GM18511 (cell line): ENCODE results near the gene SEPTIN2.
A peak's percentile ranks its signal among the peaks of the same experiment; 100 is the strongest.
"Not testable (repeated sequence)": the region's sequence is repeated elsewhere in the genome, so short reads cannot be mapped to it uniquely, and the experiment has no call there.

Experiments used
- ATAC-seq: cut with Tn5 transposase; IDR thresholded peaks from one replicate; pipeline ENCODE4 v1.9.1; 2021; ENCODE audit warnings: mild to moderate bottlenecking, moderate library complexity; ENCODE audit not compliant: unreplicated experiment

Gene SEPTIN2

DNA sequence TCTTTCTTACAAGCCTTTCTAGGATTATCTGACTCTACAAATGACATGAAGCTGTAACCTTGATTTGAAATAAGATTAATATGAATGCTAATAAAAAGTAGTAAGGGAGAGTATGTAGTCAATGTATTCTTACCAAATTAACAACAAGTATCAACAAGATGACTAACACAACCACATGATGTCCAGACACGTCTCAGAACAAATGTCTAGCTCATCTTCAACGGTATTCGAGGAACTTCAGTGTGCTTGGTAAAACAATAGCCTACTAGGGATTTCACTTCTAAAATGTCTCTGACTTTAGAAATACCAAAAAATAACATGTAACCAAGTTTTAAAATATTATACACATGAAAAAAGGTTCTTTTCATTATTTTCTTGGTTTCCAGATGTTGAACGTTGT is 3.6 kb upstream of the SEPTIN2 start:
- no peak for ATAC-seq

DNA sequence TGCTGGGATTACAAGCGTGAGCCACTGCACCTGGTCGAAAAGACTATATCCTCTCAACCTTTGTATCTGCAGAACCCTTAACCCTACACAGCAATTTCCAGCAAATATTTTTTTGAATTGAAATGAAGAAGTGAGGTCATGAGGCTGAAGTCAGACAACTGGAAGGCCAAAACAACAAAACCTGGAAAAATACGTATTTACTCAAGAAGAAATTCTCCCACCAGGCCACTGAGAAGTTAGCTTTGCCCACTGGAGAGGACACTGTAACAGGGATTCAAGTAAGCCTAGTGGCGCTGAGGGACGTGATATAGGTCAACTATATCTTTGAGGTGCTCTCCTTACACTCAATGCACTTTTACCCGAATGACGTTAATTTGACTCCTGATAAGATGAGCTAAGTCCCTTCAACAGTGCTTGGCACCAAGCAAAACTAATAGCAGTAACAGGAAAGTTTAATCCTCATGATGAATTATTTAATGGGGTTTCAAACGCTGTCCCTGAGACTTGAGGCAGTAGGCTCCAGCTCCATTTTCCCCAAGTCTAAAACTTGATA is 2.1 kb upstream of the SEPTIN2 start:
- ATAC-seq: no peak

DNA sequence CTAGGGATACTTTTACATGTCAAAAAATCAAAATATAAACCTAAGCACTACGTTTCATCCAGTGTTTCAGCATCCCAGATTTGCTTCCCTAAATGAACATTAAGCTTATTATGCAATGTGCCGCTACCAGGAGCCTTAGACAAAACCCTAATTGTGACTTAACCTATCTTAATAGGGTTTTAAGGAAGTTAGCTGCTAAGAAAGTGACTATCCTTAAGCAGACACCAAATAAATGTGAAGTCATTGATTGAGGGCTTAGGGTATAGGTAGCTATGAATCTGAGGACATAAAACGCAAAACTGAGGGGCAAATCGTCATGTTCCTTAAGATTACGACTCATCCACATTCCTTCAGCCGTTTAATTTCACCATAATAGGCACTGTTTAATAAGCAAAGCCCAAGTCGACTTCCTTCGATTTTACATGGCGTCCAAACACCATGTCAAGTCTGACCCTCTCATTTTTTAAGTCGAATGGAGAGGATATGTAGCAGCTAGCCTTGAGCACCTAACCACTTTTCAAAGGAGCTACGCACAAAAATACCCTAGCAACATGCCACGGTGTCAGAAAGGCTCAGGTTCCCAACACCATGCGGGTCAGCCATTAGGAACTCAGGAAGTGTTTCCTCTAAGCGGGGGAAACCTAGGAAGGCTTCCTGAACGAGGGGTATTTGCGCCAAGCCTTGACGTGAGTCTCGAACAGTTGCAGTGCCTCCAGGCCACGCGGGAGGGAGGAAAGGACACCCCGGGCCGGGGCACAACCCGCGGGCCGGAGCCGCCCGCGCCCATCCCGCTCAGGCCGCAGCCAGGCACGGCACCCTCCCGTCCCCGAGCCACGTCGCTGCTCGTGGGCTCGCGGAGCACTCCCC is 1.3 kb upstream of the SEPTIN2 start:
- ATAC-seq: no peak

DNA sequence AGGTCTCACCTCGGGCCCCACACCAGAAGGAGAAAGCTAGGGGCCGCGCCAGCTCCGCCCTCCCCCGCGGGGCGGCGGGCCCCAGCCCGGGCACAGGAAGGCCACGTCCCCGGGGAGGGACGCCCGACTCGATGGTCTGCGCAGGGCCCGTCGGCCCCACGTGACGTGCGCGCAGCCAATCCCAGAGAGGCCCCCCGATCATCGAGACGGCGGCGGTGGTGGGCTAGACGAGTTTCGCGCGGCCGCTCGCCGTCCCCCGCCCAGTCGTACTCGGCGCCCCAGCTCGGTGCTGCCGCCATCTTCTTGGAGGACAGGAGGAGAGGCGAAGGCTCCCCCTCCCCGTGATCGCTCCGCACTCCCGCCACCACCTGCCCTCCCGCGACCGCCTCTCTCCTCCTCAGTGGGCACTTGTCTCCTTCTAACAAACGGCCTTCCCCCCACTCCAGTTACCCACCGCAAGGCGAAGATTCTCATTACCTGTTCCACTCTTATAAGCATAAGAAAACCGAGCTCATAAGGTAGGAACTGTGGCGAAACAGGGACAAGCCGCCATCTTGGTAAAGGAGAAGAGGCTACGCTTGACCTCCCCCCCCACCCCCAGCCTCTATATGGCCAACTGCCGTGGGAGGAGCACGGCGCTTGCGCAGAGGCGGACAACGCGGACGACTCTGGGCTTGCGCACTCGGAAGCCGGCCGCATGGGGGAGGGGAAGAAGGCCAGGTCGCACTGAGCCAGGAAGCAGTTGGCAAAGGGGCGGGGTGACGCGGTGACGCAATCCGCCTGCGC is 439 bp upstream of the SEPTIN2 start, which contains the start of gene HDLBP:
Gene HDLBP, minus strand, starts transcription at position 580 of the 786 bp plus-strand sequence. CDS start 48,803 bp downstream, outside the sequence.
- ATAC-seq: peak; percentile 73

DNA sequence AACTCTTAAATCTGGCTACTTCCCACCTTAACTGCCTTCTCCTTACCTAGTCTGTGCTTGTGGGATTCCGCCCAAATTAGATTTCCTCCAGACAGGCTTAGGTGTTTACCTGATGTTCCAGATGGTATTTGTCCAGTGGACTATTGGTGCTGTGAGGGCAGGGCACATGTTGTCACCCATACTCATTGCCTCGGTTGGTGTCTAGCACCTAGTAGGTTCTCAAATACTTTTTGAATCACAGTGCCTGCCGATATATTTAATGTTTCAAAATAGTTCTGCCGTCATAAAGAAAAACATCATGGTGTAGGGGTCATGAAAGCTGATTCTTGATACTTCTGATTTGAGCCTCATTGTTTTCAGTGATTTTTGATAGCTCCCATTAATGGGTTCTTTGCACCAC is 1.1 kb downstream of the SEPTIN2 start:
- no peak for ATAC-seq

DNA sequence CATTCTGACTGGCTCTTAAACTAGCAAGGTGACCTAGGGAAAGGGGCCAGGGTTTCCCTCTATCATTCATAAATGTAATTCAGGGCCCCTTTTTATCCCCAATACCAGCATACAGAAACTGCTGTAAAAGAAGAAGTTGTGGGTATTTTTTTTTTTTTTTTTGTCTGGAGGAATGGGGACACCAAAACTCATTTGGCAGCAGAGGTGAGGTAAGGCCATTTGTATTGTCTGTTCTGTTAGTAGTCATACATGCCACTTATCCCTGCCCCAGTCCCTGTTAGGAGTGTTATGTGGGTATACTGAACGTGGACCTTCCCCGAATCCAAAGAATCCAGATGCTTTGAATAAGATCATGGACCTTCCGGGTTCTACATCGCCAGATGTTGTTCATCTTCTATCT is 1.7 kb downstream of the SEPTIN2 start:
- no peak for ATAC-seq

DNA sequence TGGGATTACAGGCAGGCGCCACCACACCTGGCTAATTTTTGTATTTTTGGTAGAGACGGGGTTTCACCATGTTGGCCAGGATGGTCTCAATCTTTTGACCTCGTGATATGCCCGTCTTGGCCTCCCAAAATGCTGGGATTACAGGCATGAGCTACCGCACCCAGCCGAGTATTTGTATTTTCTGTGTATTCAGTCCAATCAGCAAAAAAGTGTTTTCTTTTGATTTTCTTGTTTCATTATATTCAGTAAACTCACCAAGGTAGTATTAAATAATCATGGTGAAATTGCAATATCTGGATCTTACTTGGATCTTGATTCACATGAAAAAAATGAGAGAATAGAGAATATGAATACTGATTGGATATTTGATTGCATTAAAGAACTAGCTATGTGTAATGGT is 3.1 kb downstream of the SEPTIN2 start:
- not testable (repeated sequence) for ATAC-seq

DNA sequence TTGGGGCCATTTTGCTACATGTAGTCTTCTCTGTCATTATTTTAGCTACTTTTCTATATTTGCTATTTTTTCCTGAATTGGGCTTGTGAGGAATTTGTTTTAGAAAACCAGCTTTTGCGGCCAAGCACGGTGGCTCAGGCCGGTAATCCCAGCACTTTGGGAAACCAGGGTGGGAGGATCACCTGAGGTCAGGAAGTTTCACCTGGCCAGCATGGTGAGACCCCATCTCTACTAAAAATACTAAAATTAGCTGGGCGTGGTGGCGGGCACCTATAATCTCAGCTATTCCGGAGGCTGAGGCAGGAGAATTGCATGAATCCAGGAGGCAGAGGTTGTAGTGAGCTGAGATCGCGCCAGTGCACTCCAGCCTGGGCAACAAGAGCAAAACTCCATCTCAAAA is 4.7 kb downstream of the SEPTIN2 start:
- no peak for ATAC-seq

DNA sequence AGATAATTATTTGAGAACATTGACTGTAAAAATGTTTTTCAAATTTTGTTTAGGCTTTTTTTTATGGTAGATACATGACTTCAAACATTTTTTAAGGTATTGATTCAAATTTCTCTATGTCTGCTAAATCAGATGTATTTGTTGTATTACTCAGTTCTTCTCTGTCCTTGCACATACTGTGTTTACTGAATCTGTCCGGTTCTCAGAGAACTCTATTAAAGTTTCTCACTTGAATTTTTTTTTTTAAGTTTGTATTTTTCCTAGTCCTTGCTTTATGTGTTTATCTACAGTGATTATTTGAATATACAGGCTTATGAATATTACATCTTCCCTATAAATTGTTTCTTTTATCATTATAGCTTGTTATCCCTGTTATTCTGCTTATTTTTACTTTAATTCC is 5.3 kb downstream of the SEPTIN2 start:
- no peak for ATAC-seq

DNA sequence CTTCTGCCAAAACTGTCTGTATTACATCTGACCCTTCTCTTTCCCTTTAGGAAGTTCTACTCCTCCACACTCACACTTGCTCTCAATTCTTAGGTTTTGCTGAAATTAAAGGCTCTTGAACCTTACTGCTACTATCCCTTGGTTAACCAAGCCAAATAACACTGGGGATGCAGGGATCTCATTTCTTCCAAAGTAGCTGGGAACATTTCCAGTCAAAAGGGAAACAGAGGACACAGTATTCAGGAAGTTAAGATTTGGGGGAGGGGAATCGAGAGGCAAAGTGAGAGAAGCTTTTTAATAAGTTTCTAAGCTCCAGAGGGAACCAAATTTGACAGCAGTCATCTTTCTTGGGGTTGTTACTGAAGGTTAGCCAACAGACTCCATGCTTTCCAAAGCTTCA is 6.2 kb downstream of the SEPTIN2 start:
- no peak for ATAC-seq

DNA sequence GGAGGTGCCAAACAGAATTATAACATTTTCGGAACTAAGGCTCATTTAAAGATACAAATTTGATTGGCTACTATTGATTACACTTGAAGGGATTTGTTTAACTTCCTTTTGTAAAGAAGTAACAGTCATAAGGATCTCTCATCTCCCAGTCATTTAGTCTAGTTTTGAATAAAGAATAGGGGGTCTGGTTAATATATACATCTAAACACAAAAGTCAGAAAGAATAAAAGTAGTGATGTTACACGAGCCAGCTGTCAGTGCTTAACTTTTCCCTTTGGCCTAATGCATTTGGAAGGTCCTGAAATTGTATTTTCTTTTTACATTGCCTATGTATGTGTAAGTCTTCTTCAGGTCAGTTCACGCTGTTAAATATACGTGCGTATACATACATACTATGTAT is 8.1 kb downstream of the SEPTIN2 start:
- no peak for ATAC-seq

DNA sequence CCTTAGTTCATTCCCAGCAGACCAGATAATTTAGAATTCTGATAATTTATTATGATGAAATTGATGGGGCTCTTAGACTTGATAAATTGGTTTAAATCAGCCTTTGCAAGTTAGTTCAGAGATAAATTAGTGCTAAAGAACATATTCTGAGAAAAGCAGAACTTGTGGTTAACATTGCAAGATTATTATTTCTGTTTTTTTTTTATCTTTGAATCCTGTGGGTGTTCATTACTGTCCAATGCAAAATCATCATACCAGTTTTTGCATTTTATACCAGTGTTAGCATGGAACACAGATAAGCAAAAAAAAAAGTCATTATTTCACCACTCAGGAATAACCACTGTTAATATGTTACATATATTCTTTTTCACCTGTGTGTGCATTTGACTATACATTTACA is 9.1 kb downstream of the SEPTIN2 start:
- no peak for ATAC-seq

DNA sequence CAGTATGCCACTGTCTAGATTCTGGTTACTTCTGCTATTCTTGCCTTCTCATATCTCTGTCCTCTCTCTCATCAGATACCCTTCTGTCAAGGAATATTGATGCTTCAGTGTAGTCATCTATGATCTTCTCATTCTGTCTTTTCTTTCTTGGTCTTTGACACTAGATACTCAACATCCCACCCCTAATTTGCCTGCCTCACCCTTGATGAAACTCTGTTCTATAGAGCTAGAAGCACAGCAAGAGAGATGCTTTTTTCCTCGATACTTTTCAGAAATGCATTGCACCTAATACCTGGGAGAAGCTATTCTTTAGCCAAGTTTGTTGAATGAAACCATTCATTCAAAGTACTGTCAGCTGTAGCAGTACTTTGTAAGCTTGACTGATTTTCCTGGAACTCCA is 9.5 kb downstream of the SEPTIN2 start:
- ATAC-seq: no peak

DNA sequence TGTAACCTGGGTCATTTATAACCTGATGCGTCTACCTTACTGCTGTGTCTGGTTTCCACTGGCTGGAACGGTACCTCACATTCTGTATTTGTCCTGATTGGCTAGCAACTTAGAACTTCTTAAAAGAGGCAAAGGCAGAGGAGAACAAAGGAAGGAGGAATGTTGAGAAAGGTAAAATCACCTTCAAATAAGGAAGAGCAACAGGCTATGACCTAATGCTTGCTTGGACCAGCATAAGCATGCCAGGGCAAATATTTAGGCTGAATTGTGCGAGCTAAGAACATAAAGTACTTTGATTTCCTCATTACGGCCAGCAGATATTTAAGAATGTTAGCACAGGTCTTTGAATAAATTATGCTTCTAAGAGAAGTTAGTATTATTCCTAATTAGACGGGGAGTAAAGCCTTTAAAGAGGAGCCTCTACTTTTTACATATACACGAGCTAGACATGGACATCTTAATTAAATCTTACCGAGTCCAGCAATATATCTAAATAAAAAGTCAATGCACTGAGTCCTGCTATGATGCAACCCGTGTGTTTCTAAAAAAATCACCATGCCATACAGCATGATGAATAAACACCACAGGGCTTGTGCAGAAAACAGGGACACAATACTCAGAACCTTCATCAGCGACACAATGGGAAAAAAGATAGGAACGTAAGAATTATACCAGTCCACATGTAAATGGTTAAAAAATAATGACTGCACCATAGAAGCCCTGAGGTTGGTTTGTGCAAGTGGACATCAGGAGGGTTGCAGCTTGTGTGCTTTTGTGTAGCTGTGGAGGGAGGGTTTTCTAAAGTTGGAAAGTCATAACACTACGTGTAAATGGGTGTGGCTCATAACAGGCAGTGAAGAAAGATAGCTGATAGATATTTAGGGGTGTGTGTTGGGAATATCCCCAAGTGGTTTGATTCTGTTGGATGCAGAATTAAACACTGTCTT is 14.2 kb downstream of the SEPTIN2 start:
- no peak for ATAC-seq

DNA sequence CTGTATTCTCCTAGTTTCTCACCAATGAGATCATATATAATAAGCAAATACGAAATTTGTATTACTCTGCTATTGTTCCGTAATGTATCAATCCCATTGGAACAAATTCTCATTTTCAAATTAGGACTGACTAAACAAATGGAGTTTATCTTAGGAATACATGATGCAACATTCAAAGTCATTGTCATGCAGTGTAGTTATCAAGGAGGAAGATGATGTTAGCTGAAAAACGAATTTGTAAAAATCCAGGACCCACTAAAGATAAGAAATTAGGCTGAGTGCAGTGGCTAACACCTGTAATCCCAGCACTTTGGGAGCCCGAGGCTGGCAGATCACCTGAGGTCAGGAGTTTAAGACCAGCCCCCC is 14.9 kb downstream of the SEPTIN2 start:
- ATAC-seq: no peak

DNA sequence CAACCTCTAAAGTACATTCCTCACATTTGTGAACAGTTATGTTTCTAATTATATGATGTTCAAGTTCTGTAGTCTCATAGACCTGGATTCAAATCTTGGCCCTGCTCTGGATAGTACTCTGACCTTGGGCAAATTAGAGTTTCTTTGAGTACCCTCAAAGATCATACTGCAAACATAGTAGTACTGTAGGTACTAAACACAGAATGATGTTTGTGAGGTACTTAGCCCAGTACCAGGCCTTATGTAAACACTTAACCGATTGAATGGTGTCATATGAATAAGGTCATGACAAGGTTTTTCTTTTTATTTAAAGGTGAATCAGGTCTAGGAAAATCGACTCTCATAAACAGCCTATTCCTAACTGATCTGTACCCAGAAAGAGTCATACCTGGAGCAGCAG is 19.1 kb downstream of the SEPTIN2 start:
- no peak for ATAC-seq

DNA sequence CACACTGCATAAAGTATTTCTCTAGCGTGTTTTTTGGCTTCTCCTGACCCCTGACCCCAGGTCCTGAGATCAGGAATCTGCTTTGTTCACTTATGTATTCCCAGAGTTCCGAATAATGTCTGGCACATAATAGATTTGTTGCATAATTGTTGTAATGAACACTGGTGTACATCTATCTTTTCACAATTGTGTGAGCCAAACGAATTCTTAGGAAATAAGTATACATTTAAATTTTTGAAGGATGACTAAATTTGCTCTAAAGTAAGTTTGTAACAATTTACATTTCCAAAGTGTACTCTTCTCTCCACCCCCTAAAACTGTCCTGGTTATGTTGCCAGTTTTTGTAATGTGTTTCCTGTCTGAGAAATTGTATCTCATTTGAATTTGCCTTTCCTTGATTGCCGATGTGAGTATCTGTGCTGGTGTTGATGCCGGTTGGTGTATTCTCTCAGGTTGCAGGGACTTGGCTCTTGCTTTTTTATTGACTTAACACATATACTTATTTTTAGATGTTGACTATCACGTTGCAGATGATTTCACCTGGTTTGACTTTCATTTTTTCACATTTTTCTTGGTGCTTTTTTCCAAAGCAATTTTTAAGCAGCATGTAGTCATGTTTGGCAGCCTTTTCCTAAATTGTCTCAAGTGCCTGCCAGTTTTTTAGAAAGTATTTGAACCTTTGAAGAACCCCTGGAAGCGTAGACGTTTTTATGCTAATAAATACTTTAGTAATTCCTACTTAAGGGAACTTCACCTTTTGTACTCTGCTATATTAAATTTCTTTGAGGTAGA is 24.3 kb downstream of the SEPTIN2 start:
- ATAC-seq: no peak

DNA sequence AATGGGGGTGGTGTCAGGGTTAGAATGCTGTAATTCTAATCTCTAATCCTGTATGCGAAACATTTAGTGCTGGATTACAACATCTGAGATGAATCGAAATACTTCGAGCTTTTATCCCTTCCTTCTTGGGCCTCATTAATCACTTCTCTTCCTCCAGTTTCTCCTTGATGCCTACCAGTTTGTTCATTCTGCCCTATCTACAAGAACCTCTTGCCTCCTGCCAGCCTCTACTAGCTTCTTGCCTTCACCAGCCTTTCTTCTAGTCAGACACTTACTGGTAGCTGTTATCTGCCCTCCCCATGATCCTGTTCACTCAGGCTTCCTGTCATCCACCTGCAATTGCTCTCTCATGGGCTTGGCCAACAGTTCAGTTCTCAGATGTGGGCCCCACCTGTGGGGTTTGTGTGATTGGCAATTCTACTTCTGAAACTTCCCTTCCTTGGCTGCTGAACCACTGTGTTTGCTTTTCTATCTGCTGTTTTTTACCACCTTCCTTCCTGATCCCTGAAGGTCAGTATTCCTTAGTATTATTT is 25.0 kb downstream of the SEPTIN2 start:
- no peak for ATAC-seq

DNA sequence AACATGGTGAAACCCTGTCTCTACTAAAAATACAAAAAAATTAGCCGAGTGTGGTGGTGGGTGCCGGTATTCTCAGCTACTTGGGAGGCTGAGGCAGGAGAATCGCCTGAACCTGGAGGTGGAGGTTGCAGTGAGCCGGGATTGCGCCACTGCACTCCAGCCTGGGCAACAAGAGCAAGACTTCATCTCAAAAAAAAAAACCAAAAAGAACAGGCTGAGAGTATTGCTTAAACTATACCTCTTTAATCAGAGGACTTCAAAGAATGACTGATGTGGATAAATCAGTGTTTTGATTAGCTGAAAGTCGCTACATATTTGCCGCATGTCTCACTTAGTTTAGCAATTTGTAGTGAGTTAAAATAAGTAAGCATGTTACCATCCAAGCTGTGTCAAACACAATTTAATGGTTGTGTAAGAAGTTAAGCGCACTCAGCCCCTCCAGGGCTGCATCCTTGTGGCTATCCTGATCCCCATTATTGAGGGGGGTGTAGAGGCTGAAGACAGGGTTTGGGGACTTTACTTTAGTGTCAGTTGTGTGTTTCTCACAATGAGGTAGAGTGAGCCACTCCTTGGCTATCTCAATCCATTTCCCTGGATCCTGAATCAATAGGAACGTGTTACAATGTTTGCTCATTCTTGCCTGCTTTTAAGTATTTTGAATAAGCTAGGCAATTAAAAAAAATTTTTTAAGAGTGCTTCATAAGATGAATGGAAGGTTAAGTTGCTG is 29.4 kb downstream of the SEPTIN2 start:
- ATAC-seq: no peak
